OCI-LY7 (cell line): Measurements from ENCODE around the gene GMDS. TPM values are rescaled to one million over a fixed set of nuclear protein-coding genes. Genes with fewer than 3 reads are reported as not detected.

ENCODE experiments used
- BruUV-seq: library from RNA; stranded (reverse); fragments of 400-500 nt; replicated peaks from 2 replicates; lab custom pipeline; 2021; lab: Mats Ljungman, UMichigan
- CTCF ChIA-PET: fragments of 300-600 bp; sonication (Branson Sonifier 250); formaldehyde crosslinking; loops from one replicate; lab custom pipeline; 2022; ENCODE audit warnings: antibody characterized with exemption; ENCODE audit not compliant: unreplicated experiment; lab: Charles Lee
- POLR2A ChIA-PET: fragments of 300-600 bp; sonication (Branson Sonifier 250); formaldehyde crosslinking; loops from one replicate; lab custom pipeline; 2022; ENCODE audit warnings: antibody characterized with exemption; lab: Charles Lee
- DNase-seq: peaks from one replicate; pipeline ENCODE4 v3.0.0-alpha.2; 2015; ENCODE audit warnings: low spot score
- H2AFZ ChIP-seq: fragments of 200-600 bp; sonication (generic), shearing (Covaris generic); 2 replicates; pipeline ENCODE4 v1.6.1; 2014; ENCODE audit warnings: mild to moderate bottlenecking, antibody characterized with exemption, low read length, moderate library complexity
- H3K27ac ChIP-seq: fragments of 200-600 bp; sonication (generic); 2 replicates; pipeline ENCODE4 v1.5.1; 2014; ENCODE audit warnings: mixed run types, low read depth, mild to moderate bottlenecking, moderate library complexity, low read length, inconsistent platforms; ENCODE audit not compliant: poor library complexity, severe bottlenecking
- H3K36me3 ChIP-seq: fragments of 200-600 bp; sonication (generic); 2 replicates; pipeline ENCODE4 v1.6.1; 2014; ENCODE audit warnings: mild to moderate bottlenecking, antibody characterized with exemption, low read length, moderate library complexity, mixed read lengths; ENCODE audit not compliant: insufficient read depth
- H3K4me1 ChIP-seq: fragments of 200-600 bp; sonication (generic); 2 replicates; pipeline ENCODE4 v1.5.1; 2014; ENCODE audit warnings: mild to moderate bottlenecking, low read length; ENCODE audit not compliant: insufficient read depth, poor library complexity, severe bottlenecking
- H3K4me2 ChIP-seq: fragments of 200-600 bp; sonication (generic); 2 replicates; pipeline ENCODE4 v1.6.1; 2014; ENCODE audit warnings: mild to moderate bottlenecking, low read length
- H3K4me3 ChIP-seq: fragments of 200-600 bp; sonication (generic); 2 replicates; pipeline ENCODE4 v1.5.1; 2014; ENCODE audit warnings: mild to moderate bottlenecking, low read depth, low read length; ENCODE audit not compliant: poor library complexity, severe bottlenecking
- H3K79me2 ChIP-seq: fragments of 200-600 bp; sonication (generic); 2 replicates; pipeline ENCODE4 v1.6.1; 2016; ENCODE audit warnings: low read depth, mild to moderate bottlenecking, low read length, moderate library complexity, mixed read lengths; ENCODE audit not compliant: insufficient read depth
- H3K9me2 ChIP-seq: fragments of 200-600 bp; sonication (generic); 2 replicates; pipeline ENCODE4 v1.6.1; 2016; ENCODE audit warnings: mild to moderate bottlenecking, low read length, mixed read lengths; ENCODE audit not compliant: insufficient read depth
- H3K9me3 ChIP-seq: fragments of 200-600 bp; sonication (generic); 2 replicates; pipeline ENCODE4 v1.6.1; 2014; ENCODE audit warnings: mild to moderate bottlenecking, mixed run types, low read length, mixed read lengths
- H4K20me1 ChIP-seq: fragments of 200-600 bp; sonication (generic); 2 replicates; pipeline ENCODE4 v1.6.1; 2014; ENCODE audit warnings: mild to moderate bottlenecking, antibody characterized with exemption, low read length, moderate library complexity, mixed read lengths; ENCODE audit not compliant: insufficient read depth
- CTCF ChIP-seq: fragments of 200-600 bp; sonication (generic); conservative IDR thresholded peaks from 2 replicates; pipeline ENCODE4 v1.5.1; 2014; ENCODE audit warnings: mild to moderate bottlenecking, antibody characterized with exemption, low read length, moderate library complexity, mixed read lengths
- EZH2phosphoT487 ChIP-seq: fragments of 200-600 bp; sonication (generic); IDR thresholded peaks from 2 replicates; pipeline ENCODE4 v1.6.1; 2018; ENCODE audit warnings: low read depth, borderline replicate concordance, mild to moderate bottlenecking, mixed run types, antibody characterized with exemption, low read length, moderate library complexity, mixed read lengths
- intact Hi-C: fragments of 100-400 bp; cut with micrococcal nuclease; formaldehyde crosslinking; loops from one replicate; pipeline ENCODE4 v1.10.0; 2022; ENCODE audit not compliant: unreplicated experiment
- total RNA-seq, 2 experiments: library from RNA; depleted of rRNA in 1 of 2; stranded (reverse); fragments of >200 nt in 1 of 2; shearing (Covaris generic) in 1 of 2; gene quantifications; 2 replicates each; pipeline ENCODE4 v1.2.3, GENCODE V29; 2014 to 2022

The GMDS gene
- total RNA-seq, 2 experiments from 2014 or later, result 9.9 to 26.8 TPM

- no peak overlapping the region for H3K4me2 ChIP-seq
- BruUV-seq, result no TSS peak
- H3K4me1 ChIP-seq, result no peaks in the 10 kb centered on the region
- ChIA-PET POLR2A (no interaction called here), CTCF (no interaction called here)
- no peaks in the 10 kb centered on the region for H3K36me3 ChIP-seq
- no peak overlapping the region for H3K27ac ChIP-seq
- no peaks in the 10 kb centered on the region for H3K9me3 ChIP-seq
- TF ChIP-seq EZH2phosphoT487 (no peak), CTCF (no peak)
- intact Hi-C loops, result no loop called here
- H2AFZ ChIP-seq, result no peak overlapping the region
- no peaks in the 10 kb centered on the region for H3K9me2 ChIP-seq
- DNase-seq, result no peak
- no peaks in the 10 kb centered on the region for H3K79me2 ChIP-seq
- no peaks in the 10 kb centered on the region for H4K20me1 ChIP-seq
- H3K4me3 ChIP-seq, result no peak overlapping the region
Measured at GRCh38 chr6:1586256-1586655, 659.1 kb downstream of the GMDS start.

- ChIA-PET CTCF (no interaction called here), POLR2A (no interaction called here)
- H3K79me2 ChIP-seq, result no peaks in the 10 kb centered on the region
- no peaks in the 10 kb centered on the region for H3K36me3 ChIP-seq
- no peak overlapping the region for H3K4me3 ChIP-seq
- BruUV-seq, result no TSS peak
- no peaks in the 10 kb centered on the region for H3K4me1 ChIP-seq
- H3K27ac ChIP-seq, result no peak overlapping the region
- no peaks in the 10 kb centered on the region for H3K9me3 ChIP-seq
- no peak overlapping the region for H2AFZ ChIP-seq
- no peak overlapping the region for H3K4me2 ChIP-seq
- H3K9me2 ChIP-seq, result no peaks in the 10 kb centered on the region
- DNase-seq, result no peak
- intact Hi-C loops, result no loop called here
- TF ChIP-seq EZH2phosphoT487 (no peak), CTCF (no peak)
- no peaks in the 10 kb centered on the region for H4K20me1 ChIP-seq
Measured at GRCh38 chr6:1585669-1586049, 659.7 kb downstream of the GMDS start.

GRCh38 chr6:1584996-1585668 lies 660.3 kb downstream of the GMDS start:
- no peak overlapping the region for H2AFZ ChIP-seq
- ChIA-PET CTCF (no interaction called here), POLR2A (interaction anchor here (0.6 kb wide), 1 partner anchor 586 kb away, joined by 3 read pairs; no protein-coding TSS in a partner anchor)
- H3K9me3 ChIP-seq, result no peaks in the 10 kb centered on the region
- no peak overlapping the region for H3K4me3 ChIP-seq
- H3K9me2 ChIP-seq, result no peaks in the 10 kb centered on the region
- no peak for DNase-seq
- TF ChIP-seq CTCF, result no peak
- no peak for TF ChIP-seq EZH2phosphoT487
- no peak overlapping the region for H3K4me2 ChIP-seq
- H4K20me1 ChIP-seq, result no peaks in the 10 kb centered on the region
- no peaks in the 10 kb centered on the region for H3K36me3 ChIP-seq
- intact Hi-C loops, result no loop called here
- no peaks in the 10 kb centered on the region for H3K79me2 ChIP-seq
- H3K4me1 ChIP-seq, result no peaks in the 10 kb centered on the region
- H3K27ac ChIP-seq, result no peak overlapping the region
- BruUV-seq, result no TSS peak
